GM18951 (cell line): ENCODE data around the gene ARHGEF7.

Experiments used
- POLR2A ChIP-seq: IDR thresholded peaks from 4 replicates; pipeline ENCODE4 v1.6.1; 2011; ENCODE audit warnings: mild to moderate bottlenecking; ENCODE audit not compliant: insufficient read length, insufficient read depth; ENCODE audit errors: extremely low read depth
- in situ Hi-C: fragments of 300-500 bp; cut with MboI; formaldehyde crosslinking; loops from one replicate; pipeline ENCODE4 v1.12.0; 2022; ENCODE audit warnings: low sequenced_read_pairs, mixed read lengths, inconsistent platforms; ENCODE audit not compliant: unreplicated experiment

The ARHGEF7 gene

GRCh38 chr13:111339366-111340143 is 224.4 kb downstream of the ARHGEF7 start:
- in situ Hi-C loops = no loop called here
- no peak for TF ChIP-seq POLR2A

GRCh38 chr13:111341886-111342285 is 226.8 kb downstream of the ARHGEF7 start:
- no peak for TF ChIP-seq POLR2A

GRCh38 chr13:111342721-111343120 is 227.6 kb downstream of the ARHGEF7 start:
- no peak for TF ChIP-seq POLR2A
- in situ Hi-C loops = no loop called here

More at GRCh38 chr13:111341886-111342285, 226.8 kb downstream of the ARHGEF7 start:
- in situ Hi-C loops = no loop called here

GRCh38 chr13:111343186-111343805 is 228.2 kb downstream of the ARHGEF7 start:
- in situ Hi-C loops = no loop called here
- no peak for TF ChIP-seq POLR2A

GRCh38 chr13:111344471-111345191 is 229.5 kb downstream of the ARHGEF7 start:
- in situ Hi-C loops = no loop called here
- TF ChIP-seq POLR2A = no peak

- in situ Hi-C loops = no loop called here
- no peak for TF ChIP-seq POLR2A
Measured at GRCh38 chr13:111345682-111346081, 230.6 kb downstream of the ARHGEF7 start.

GRCh38 chr13:111346101-111346680 is 231.1 kb downstream of the ARHGEF7 start:
- in situ Hi-C loops = no loop called here
- no peak for TF ChIP-seq POLR2A

- in situ Hi-C loops = no loop called here
Measured at GRCh38 chr13:111347438-111347837, 232.3 kb downstream of the ARHGEF7 start.

GRCh38 chr13:111353508-111353907 is 238.4 kb downstream of the ARHGEF7 start:
- no peak for TF ChIP-seq POLR2A
- in situ Hi-C loops = no loop called here

More at GRCh38 chr13:111347438-111347837, 232.3 kb downstream of the ARHGEF7 start:
- TF ChIP-seq POLR2A = no peak

GRCh38 chr13:111354789-111355188 is 239.7 kb downstream of the ARHGEF7 start:
- in situ Hi-C loops = no loop called here
- TF ChIP-seq POLR2A = no peak
